Measurements from ENCODE around the gene OR52E5.
A peak's percentile ranks its signal among the peaks of the same experiment; 100 is the strongest.

Gene OR52E5

DNA sequence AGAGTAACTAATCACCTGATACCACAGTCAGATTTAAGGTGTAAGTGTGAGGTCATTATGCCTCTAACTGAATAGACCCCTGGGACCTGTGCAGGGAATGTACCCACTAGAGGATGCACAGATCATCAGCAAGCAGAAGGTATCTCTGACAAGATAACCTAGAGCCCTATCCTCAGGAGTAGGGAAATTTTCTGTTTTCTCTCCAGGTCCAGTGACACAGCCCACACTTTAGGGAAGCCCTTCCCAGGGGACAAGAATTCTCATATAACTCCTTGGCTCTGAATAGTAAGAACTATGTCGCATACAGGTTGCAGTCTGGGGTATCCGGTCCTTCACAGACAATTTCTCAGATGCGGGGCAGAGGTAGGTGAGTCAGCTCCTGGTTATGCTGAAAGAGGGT is at the start of gene OR52E5:
Gene OR52E5 (plus strand): TSS at position 301 of the 400 bp plus-strand sequence. CDS start 7,569 bp downstream, outside the sequence.
- no peak for DNase-seq (ENCODE audit: low read depth)

DNA sequence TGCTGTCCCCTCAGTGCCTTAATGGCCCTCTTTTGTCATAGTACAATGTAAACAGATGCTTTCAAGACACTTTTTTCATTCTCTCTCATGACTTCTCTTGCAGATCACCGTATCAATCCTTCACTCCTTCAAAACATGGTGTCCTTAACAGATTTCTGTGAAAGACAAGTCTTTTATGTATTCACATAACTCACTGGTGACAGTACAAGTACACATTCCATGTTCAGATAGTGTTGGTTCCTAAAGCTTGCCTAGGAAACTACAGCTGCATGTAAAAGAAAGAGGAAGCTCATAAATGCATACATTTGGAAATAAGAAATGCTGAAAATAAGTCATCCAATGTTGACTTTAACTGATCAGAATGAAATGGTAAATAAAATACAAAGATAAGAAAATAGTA is 46.3 kb upstream of the OR52E5 start:
- no peak for DNase-seq (ENCODE audit: low read depth)

DNA sequence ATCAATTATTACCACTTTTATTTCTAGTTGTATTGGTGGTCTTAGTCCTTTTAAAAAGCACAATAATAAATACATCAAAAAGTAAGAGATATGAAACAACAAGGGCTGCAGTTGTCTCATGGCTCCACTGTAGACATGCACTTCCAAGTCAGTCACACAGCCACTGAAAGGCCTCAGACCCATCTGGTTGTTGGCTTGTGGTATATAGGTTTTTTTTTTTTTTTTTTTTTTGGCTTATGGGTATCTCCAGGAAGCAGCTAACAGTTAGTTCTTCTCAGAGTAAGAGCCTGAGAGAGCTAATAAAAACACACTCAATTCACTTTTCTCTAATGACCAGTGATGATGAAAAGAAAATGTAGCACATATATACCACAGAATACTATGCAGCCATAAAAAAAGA is 45.3 kb upstream of the OR52E5 start:
- no peak for DNase-seq (ENCODE audit: low read depth)

DNA sequence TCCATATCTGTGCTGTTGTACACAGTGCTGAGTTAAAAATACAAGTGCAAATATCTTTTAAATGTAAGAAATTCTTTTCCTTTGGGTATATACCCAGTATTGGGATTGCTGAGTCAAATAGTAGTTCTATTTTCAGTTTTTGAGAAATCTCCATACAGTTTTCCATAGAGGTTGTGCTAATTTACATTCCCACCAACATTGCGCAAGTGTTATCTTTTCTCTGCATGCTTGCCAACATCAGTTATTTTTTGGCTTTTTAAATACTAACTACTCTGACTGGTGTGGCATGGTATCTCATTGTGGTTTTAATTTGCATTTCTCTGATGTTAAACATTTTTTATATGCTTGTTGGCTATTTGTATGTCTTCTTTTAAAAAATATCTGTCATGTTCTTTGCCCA is 42.0 kb upstream of the OR52E5 start:
- no peak for DNase-seq (ENCODE audit: low read depth)

DNA sequence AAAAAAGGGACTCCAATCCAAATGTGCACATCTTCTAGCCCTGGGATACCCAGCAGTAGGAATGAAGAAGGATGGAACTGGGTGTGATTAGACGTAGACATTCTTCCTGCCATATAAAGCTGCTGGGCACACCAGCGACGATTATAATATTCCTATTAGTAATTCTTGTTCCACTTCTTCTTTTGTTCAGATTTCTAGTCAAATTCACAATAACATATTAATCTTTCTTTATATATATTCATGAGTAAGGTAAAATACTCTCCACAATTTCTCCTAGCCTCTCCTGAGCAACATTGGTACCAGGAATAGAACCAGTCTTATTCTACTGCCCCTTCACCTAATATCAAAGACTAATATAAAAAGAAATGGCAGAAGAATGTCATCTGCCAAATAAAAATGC is 35.4 kb upstream of the OR52E5 start, which contains the start of gene OR52E8:
Gene OR52E8 (minus strand): TSS at position 101 of the 400 bp plus-strand sequence. CDS start 0 bp downstream, at position 101.
- no peak for DNase-seq (ENCODE audit: low read depth)

DNA sequence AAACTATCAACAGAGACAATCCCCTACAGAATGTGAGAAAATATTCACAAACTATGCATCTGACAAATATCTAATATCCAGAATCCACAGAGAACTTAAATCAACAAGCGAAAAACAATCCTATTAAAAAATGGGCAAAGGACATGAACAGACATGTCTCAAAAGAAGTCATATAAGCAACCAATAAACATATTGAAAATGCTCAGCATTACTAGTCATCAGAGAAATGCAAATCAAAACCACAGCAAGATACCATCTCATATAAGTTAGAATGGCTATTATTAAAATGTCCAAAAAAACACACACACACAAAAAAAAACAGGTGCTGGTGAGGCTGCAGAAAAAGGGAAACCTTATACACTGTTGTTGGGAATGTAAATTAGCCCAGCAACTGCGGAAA is 27.2 kb upstream of the OR52E5 start:
- no peak for DNase-seq (ENCODE audit: low read depth)

DNA sequence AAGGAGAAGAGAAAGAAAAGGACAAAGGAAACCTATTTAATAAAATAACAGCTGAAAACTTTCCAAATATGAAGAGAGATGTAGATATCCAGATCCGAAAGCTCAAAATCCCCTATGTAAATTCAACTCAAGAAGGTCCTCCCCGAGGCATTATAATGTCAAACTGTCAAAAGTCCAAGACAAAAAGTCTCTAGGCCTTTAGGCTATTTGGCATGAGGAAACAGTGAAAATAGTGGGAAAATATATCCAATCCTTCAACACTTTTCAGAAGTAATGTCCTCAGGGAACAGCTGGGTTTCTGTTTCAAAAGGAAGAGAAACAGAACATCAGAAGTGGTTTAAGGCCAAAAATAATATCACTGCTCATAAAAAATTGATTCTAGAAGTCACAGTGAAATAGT is 14.4 kb upstream of the OR52E5 start:
- no peak for DNase-seq (ENCODE audit: low read depth)

DNA sequence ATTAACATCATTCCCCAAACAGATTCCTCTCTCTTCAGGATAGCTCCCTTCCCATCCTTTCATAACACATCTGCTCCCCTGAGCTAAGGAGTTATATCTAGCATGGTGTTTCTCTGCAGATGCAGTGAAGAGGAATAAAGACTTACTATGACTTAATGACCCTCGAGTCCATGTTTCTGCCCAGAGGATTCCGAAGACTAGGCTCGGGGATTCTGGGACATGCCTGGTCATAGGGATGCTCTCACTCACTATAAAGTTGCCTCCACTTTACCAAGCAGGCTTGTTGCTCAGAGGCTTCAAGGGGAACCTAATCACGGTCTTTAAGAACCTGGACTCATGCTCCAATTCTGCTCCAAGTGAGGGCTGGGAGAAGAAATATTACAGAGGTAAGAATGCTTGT is 12.7 kb upstream of the OR52E5 start, which contains the start of gene OR52E4:
Gene OR52E4 (plus strand): TSS at position 301 of the 400 bp plus-strand sequence. CDS start 3,664 bp downstream, outside the sequence.
- no peak for DNase-seq (ENCODE audit: low read depth)

DNA sequence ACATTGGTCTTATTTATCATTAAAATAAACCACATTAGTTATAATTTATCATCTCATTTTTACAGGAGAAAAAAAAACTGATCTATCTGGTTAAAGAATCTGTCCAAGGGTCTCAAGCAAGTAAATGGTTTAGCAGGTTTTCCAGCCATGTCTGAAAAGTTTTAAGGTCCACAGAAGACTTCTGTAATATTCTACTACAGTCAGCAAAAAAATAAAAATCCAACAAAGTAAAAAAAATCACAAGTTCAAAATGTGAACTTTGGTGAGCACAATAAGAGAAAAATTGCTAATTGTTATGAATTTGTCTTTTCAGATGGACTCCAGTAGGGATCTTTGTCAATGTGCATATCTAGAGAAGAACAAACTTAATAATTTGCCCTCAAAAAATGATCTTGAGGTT is 11.3 kb upstream of the OR52E5 start:
- no peak for DNase-seq (ENCODE audit: low read depth)

DNA sequence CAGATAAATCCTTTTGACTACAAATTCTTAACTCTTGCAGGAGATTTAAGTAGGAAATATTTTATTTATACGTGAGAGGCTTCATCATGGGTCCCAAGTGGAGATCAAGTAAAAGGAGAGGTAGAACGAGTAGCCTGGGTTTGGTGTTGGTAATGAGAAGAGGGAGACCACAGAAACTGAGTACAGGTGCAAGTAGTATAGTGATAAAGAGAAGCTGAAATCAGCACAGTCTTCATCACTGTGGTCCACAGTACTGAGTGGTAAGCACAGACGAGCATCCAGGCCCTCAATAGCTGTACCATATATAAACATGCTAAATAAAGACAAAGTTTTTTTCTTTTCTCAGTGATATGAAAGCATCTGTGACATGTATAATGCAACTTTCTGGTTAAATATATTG is 5.8 kb upstream of the OR52E5 start:
- no peak for DNase-seq (ENCODE audit: low read depth)

DNA sequence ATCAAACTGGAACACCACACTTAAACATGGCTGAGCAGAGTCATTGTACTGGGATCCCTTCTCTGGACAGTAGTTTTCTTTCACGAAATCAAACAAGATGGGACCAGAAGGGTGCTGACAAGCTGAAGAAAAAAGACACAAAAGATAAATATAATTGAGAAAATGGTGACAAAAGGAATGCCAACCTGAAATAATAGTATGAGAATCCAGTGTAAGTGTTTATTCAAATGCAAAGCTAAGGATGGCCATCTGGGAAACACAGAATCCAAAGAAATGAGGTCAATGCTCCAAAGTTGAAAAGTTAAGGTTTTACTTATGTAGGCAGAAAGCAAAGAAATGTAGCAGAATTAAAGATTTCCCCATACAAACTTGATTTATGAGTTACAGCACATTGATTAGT is 5.3 kb upstream of the OR52E5 start:
- no peak for DNase-seq (ENCODE audit: low read depth)

DNA sequence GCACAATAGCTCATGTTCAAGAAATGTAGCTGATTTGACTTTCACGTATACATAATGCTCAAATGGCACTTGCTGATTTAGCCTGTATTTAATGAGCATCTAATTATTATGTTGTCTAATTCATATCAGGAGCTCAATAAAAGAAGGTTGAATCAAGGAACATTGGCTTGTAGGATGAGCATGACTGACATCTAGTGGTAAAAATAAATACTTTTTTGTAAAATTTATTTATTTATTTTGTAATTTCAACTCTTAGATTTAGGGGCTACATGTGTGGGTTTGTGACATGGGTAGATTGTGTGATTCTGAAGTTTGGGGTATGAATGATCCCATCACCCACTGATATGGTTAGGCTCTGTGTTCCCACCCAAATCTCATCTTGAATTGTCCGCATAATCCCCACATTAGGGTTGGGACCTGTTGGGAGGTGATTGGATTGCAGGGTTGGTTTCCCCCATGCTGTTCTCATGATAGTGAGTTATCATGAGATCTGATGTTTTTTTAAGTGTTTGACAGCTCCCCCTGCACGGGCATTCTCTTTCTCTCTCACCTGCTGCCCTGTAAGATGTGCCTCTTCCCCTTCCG is 1.7 kb upstream of the OR52E5 start:
- peak; percentile 4 for DNase-seq (ENCODE audit: low read depth)

DNA sequence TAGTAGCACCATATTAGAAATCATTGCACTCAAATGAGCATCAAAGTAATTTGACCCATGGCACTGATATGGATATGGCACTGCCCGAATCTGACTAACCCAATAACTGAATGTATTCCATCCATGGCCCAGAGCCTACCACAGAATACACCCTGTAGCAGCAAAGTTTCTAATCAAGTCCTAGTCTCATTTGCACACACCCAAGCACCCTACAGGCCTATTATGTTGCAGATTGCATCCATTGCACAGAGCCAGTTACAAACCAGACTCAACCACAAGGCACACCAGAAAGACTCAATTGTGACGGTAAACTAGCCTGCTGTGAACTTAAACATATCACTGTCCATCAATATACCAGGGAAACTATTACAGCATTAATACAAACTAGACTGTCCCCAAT is 6.5 kb downstream of the OR52E5 start:
- DNase-seq (ENCODE audit: low read depth) = no peak

DNA sequence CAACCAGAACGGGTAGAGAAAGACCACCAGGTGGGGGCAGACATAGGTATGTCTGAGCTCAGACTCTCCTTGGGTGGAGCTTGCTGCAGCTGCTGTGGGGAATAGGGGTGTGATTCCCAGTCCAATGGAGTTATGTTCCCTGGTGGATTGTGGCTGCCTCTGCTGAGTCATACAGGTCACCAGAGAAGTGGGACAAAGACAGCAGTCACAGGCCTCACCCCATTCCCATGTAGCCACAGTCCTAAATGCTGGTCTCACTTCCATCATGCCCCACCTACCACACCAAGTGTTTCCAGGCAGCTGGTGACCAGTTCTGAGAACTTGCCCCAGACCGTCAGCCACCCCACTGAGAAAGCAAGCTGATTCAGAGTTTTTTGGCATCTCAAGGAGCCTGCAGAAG is 17.5 kb downstream of the OR52E5 start:
- no peak for DNase-seq (ENCODE audit: low read depth)

DNA sequence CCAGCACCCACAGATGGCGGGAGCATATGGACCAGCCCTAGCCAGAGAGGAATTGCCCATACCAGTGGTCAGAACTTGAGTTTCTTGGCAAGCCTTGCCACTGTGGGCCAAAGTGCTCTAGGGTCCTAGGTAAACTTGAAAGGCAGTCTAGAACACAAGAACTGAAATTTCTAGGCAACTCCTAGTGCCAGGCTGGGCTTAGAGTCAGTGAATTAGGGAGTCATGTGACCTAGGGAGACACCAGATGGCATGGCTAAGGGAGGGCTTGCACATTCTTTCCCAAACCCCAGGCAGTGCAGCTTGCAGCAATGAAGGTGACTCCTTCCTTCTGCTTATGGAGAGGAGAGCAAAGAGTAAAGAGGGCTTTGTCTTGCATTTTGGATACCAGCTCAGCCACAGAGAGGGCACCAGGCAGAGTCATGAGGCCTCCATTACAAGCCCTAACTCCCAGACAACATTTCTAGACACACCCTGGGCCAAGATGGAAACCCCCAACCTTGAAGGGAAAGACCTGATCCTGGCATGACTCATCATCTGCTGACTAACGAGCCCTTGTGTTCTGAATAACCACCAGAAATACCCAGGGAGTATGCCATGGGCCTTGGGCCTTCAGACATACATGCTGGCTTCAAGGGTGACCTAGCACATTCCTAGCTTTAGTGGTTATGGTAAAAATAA is 29.9 kb downstream of the OR52E5 start:
- DNase-seq (ENCODE audit: low read depth) = no peak

DNA sequence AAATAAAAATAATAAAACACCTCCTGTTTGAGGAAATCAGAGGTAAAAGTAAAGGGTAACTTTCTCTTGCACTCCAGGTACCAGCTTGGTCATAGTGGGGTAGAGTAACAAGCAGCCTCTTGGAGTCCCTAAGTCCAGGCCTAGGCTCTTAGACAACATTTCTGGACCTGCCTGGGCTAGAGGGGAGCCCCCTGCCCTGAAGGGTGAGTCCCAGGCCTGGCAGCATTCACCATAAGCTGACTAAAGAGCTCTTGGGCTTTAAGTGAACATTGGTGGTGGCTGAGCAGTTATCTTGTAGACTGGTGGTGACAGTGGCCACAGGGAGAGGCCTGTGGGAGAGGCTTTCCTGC is 30.4 kb downstream of the OR52E5 start:
- DNase-seq (ENCODE audit: low read depth) = no peak

DNA sequence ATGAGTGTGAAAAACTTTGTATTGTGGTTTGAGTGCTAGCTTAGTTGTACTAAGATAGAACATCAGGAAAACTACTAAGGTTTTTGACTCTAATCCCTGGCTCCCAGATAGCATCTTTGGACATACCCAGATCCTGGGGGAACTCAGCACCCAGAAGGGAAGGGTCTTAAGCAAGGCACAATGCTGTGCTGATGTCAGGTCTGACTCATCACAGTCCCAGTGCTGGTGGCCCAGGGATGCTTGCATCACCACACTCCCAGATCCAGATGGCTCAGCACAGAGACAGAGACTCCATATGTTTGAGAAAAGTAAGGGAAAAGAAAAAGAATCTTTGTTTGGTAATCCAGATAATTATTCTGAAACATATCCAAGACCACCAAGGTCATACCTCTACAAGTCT is 30.8 kb downstream of the OR52E5 start:
- no peak for DNase-seq (ENCODE audit: low read depth)

DNA sequence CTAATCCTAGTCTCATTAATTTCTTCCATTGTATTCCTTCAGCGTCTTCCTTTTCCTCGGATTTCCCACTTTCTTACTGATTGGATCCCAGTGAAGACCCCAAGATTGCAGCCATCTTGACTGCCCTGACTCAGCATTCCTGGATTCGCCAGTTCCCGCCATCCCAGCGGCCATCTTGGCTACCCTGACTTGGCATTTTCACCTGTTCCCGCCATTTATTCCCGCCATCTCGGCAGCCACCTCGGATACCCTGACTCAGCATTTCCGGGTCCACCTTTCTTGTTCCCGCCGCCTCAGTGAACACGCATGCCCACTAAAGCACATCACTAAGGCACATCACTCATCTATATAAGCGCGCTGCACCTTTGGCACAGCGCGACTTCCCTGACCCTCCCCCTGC is 35.3 kb downstream of the OR52E5 start:
- no peak for DNase-seq (ENCODE audit: low read depth)

DNA sequence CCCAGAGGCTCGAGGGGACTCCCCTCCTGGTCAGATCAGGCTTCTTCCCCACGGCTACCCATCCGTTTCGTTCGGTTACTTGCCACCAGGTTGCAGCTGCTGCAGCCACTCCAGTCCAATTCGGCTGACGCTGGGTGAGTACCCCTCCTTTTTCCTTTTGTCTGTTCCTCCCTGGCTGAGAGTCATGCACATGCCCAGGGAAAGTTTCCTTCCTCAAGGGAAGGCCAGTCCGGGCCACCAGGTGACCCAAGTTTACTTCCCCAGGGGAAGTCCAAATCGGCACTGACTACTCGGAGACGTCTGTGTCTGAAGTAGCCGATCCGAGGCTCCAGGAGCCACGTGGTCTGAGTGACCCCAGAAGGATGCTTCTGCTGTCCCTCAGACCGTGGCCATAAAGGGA is 35.8 kb downstream of the OR52E5 start:
- no peak for DNase-seq (ENCODE audit: low read depth)

DNA sequence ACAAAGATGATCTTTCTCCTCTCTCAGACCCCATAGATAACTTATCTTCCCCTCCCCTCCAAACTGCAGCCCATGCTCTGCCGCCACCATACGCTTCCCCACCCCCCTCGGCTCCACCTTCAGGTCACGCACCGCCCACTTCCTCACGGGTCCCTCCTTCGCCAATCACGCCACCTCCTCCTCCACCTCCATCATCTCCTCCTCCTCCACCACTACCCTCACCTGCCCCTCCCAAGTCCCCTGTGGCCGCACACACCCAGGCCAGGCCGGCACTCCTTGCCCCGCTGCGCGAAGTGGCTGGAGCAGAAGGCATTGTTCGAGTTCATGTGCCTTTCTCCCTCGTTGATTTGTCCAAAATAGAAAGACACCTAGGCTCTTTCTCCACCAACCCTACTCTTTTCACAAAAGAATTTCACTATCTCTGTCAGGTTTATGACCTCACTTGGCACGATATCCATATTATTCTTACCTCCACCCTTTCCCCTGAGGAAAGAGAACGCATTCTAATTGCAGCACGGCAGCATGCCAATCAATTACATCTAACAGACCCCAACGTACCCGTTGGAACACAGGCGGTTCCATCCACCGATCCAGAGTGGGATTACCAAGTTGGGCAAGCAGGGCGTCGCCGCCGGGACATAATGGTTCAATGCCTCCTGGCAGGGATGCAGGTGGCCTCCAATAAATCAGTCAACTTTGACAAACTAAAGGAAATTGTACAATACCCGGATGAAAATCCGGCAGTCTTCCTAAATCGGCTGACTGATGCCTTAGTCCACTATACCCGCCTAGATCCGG is 36.8 kb downstream of the OR52E5 start:
- no peak for DNase-seq (ENCODE audit: low read depth)

DNA sequence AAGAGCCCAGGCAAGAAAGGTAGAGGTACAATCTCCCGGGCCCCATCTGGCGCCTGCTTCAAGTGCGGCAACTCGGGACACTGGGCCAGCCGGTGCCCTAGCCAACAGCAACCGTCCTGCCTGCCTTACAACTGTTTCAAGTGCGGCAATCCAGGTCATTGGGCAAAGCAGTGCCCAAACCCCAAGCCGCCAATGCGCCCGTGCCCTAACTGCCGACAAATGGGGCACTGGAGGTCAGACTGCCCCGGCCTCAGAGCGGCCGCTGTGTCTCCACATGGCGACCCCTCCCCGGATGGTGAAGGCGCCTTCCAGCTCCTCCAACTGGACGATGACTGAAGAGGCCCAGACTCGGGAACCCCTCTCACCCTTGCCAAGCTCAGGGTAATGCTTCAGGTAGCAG is 37.6 kb downstream of the OR52E5 start:
- no peak for DNase-seq (ENCODE audit: low read depth)

DNA sequence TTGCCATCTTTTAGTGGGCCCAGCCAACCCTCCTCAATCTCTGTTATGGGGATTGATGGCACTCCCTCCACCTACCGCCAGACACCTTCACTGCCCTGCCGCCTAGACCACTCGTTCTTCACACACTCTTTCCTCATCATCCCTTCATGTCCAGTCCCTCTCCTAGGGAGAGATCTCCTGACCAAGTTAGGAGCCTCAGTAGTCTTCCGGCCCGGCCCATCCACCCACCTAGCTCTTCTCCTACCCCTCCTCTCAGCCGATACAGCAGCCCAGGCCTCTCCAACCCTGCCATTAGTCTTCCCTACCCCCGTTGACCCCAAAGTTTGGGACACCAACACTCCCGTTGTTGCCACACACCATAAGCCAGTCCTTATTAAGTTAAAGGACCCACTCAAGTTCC is 38.1 kb downstream of the OR52E5 start:
- no peak for DNase-seq (ENCODE audit: low read depth)

DNA sequence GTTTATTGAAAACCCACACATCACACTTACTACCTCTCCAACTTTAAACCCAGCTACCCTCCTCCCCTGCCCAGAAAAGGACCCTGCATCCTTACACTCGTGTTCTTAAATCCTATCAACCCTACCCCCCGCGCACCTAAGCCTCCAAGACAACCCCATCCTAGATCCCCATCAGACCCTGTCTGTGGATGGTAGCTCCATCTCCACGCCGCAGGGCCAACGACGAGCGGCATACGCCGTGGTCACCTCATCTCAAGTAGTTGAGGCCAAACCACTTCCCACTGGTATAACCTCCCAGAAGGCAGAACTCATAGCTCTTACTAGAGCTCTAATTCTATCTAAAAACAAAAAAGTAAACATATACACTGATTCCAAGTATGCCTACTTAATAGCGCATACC is 39.7 kb downstream of the OR52E5 start:
- DNase-seq (ENCODE audit: low read depth) = no peak
